Measurements from ENCODE around the gene A1BG. TPM values are rescaled to one million over a fixed set of nuclear protein-coding genes. Genes with fewer than 3 reads are reported as not detected.

Gene A1BG
- total and polyA plus RNA-seq, 7 donors = 1.9 to 23.4 (median 14.3) TPM

GRCh38 chr19:58357481-58358145 lies 4.3 kb upstream of the A1BG start:
- TF ChIP-seq EP300 (IDR thresholded peaks at IDR 0.05) (no peak), POLR2A (IDR thresholded peaks at IDR 0.05) (no peak), CTCF (IDR thresholded peaks at IDR 0.05) (no peak), POLR2AphosphoS5 (IDR thresholded peaks at IDR 0.05) (no peak)
- DNase-seq = no peak
- no peak overlapping the region for H3K4me3 ChIP-seq
- H3K4me1 ChIP-seq = peaks cover 0 to 26% (median 13%) of the 10 kb centered on the region in 4 donors
- H3K27me3 ChIP-seq = peaks cover 17 to 48% (median 46%) of the 10 kb centered on the region in 3 donors
- no peaks in the 10 kb centered on the region for H3K9me3 ChIP-seq
- H3K36me3 ChIP-seq = no peaks in the 10 kb centered on the region
- WGBS, 2 donors = 74 to 86% methylated on average over 19 of the region's 19 CpGs
- H3K27ac ChIP-seq = no peak overlapping the region
- intact Hi-C loops (cut with DNase I) = no loop called here

- no peaks in the 10 kb centered on the region for H3K36me3 ChIP-seq
- H3K4me3 ChIP-seq = peak overlapping the region in 3 of 4 donors; percentile 16 to 24 (median 20)
- WGBS, 2 donors = 28 to 68% methylated on average over 75 of the region's 75 CpGs
- no peaks in the 10 kb centered on the region for H3K9me3 ChIP-seq
- intact Hi-C loops (cut with DNase I) = no loop called here
- H3K27ac ChIP-seq = no peak overlapping the region
- H3K27me3 ChIP-seq = peaks cover 23 to 55% (median 53%) of the 10 kb centered on the region in 3 donors
- H3K4me1 ChIP-seq = peaks cover 0 to 26% (median 13%) of the 10 kb centered on the region in 4 donors
- no peak for DNase-seq
- no peak for TF ChIP-seq CTCF (IDR thresholded peaks at IDR 0.05)
- TF ChIP-seq EP300 (IDR thresholded peaks at IDR 0.05) = no peak
- TF ChIP-seq POLR2A (IDR thresholded peaks at IDR 0.05) = no peak
- no peak for TF ChIP-seq POLR2AphosphoS5 (IDR thresholded peaks at IDR 0.05)
Observed at GRCh38 chr19:58356766-58357480, 3.6 kb upstream of the A1BG start.

GRCh38 chr19:58355908-58356765 lies 2.8 kb upstream of the A1BG start:
- TF ChIP-seq EP300 (IDR thresholded peaks at IDR 0.05) (no peak), POLR2A (IDR thresholded peaks at IDR 0.05) (no peak), CTCF (IDR thresholded peaks at IDR 0.05) (no peak), POLR2AphosphoS5 (IDR thresholded peaks at IDR 0.05) (no peak)
- no peak overlapping the region for H3K27ac ChIP-seq
- WGBS, 2 donors = 11 to 49% methylated on average over 94 of the region's 94 CpGs
- peaks cover 0 to 18% (median 10%) of the 10 kb centered on the region in 4 donors for H3K4me1 ChIP-seq
- DNase-seq = peak; percentile 46
- H3K27me3 ChIP-seq = peaks cover 23 to 63% (median 61%) of the 10 kb centered on the region in 3 donors
- no peaks in the 10 kb centered on the region for H3K9me3 ChIP-seq
- intact Hi-C loops (cut with DNase I) = no loop called here
- no peaks in the 10 kb centered on the region for H3K36me3 ChIP-seq
- H3K4me3 ChIP-seq = peak overlapping the region in 3 of 4 donors; percentile 16 to 24 (median 20)

- H3K27me3 ChIP-seq = peaks cover 29 to 71% (median 69%) of the 10 kb centered on the region in 3 donors
- peak; percentile 6 for DNase-seq
- TF ChIP-seq EP300 (IDR thresholded peaks at IDR 0.05) (no peak), POLR2A (IDR thresholded peaks at IDR 0.05) (no peak), CTCF (IDR thresholded peaks at IDR 0.05) (no peak), POLR2AphosphoS5 (IDR thresholded peaks at IDR 0.05) (no peak)
- H3K27ac ChIP-seq = no peak overlapping the region
- no peaks in the 10 kb centered on the region for H3K36me3 ChIP-seq
- no peaks in the 10 kb centered on the region for H3K9me3 ChIP-seq
- intact Hi-C loops (cut with DNase I) = no loop called here
- H3K4me1 ChIP-seq = peaks cover 0 to 24% (median 15%) of the 10 kb centered on the region in 4 donors
- WGBS, 2 donors = 87 to 88% methylated on average over 10 of the region's 10 CpGs
- no peak overlapping the region for H3K4me3 ChIP-seq
Observed at GRCh38 chr19:58355215-58355796, 2.0 kb upstream of the A1BG start.

Measured in sigmoid colon (tissue), 7 donors.